ENCODE data around the gene SYTL2. TPM values are rescaled to one million over a fixed set of nuclear protein-coding genes. Genes with fewer than 3 reads are reported as not detected.

SYTL2 gene
- total RNA-seq, 4 donors from 2014 or later, result 140 to 1,280 (median 344) TPM

DNA sequence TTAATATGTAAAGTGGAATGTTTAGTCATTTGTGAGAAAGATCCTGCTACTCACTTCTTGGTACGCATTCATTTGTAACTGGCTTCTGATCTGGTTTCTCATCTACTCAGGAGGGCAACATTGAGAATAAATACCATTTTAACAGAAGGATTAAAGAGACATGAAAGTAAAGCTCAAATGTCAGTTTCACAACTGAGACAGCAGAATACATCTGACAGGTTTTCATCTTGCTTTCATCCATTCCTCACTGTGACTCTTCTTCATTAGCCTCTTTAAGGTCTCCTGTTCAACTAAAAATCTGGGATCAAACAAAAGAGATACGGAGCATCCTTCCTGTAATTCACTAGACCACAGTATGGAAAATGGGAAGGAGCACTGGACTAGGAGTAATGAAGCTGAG is 93.5 kb downstream of the SYTL2 start:
- Histone ChIP-seq H3K4me3 (no peak overlapping the region), H3K27ac (no peak overlapping the region), H3K9me3 (no peaks in the 10 kb centered on the region), H3K36me3 (no peaks in the 10 kb centered on the region), H3K27me3 (no peaks in the 10 kb centered on the region), H3K4me1 (no peaks in the 10 kb centered on the region)
- no peak for DNase-seq
- intact Hi-C loops (cut with DNase I; ENCODE audit: low total_unique reads) (no loop called here), in situ Hi-C loops (cut with MboI; ENCODE audit: low pct_ligation_motif_present in 1 of 4, low pct_unique_long_range_greater_than_20kb in 1 of 4, low sequenced_read_pairs in 3 of 4) (no loop called here)
- TF ChIP-seq, protein P1, sequence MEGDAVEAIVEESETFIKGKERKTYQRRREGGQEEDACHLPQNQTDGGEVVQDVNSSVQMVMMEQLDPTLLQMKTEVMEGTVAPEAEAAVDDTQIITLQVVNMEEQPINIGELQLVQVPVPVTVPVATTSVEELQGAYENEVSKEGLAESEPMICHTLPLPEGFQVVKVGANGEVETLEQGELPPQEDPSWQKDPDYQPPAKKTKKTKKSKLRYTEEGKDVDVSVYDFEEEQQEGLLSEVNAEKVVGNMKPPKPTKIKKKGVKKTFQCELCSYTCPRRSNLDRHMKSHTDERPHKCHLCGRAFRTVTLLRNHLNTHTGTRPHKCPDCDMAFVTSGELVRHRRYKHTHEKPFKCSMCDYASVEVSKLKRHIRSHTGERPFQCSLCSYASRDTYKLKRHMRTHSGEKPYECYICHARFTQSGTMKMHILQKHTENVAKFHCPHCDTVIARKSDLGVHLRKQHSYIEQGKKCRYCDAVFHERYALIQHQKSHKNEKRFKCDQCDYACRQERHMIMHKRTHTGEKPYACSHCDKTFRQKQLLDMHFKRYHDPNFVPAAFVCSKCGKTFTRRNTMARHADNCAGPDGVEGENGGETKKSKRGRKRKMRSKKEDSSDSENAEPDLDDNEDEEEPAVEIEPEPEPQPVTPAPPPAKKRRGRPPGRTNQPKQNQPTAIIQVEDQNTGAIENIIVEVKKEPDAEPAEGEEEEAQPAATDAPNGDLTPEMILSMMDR (IDR thresholded peaks at IDR 0.05), result no peak
- TF ChIP-seq POLR2AphosphoS5 (IDR thresholded peaks at IDR 0.05) (no peak), POLR2A (IDR thresholded peaks at IDR 0.05) (no peak), EP300 (IDR thresholded peaks at IDR 0.05; ENCODE audit: low read depth) (no peak)
- 79 to 87% methylated on average over 2 of the region's 2 CpGs for WGBS, 2 donors (ENCODE audit: low coverage in 1 of 2)

DNA sequence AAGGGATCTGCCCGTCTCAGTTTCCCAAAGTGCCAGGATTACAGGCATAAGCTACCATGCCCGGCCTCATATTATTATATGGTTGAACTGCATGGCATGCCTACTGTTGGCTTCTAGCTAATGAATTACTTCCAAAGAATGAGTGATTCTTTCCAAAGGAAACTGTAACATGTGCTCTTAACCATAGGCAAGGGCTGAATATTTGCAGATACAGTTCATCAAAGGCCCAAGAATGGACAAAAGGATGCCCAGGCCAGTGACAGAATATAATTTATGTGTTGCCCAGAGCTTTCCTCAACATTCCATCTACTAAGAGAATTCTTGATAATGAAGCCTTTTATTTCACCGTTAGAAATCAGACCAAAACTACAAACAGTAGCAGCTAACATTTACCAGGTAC is 98.0 kb downstream of the SYTL2 start:
- Histone ChIP-seq H3K4me1 (peaks cover 0 to 3% (median 0%) of the 10 kb centered on the region in 4 donors), H3K27ac (no peak overlapping the region), H3K9me3 (no peaks in the 10 kb centered on the region), H3K36me3 (no peaks in the 10 kb centered on the region), H3K4me3 (no peak overlapping the region), H3K27me3 (no peaks in the 10 kb centered on the region)
- TF ChIP-seq POLR2A (IDR thresholded peaks at IDR 0.05), result no peak
- TF ChIP-seq POLR2AphosphoS5 (IDR thresholded peaks at IDR 0.05), result no peak
- TF ChIP-seq, protein P1 (IDR thresholded peaks at IDR 0.05), result no peak
- TF ChIP-seq EP300 (IDR thresholded peaks at IDR 0.05; ENCODE audit: low read depth), result no peak
- 86 to 90% methylated on average over 1 to 3 of the region's 3 CpGs for WGBS, 2 donors (ENCODE audit: low coverage in 1 of 2)
- in situ Hi-C loops (cut with MboI; ENCODE audit: low pct_ligation_motif_present in 1 of 4, low pct_unique_long_range_greater_than_20kb in 1 of 4, low sequenced_read_pairs in 3 of 4), result no loop called here
- intact Hi-C loops (cut with DNase I; ENCODE audit: low total_unique reads), result no loop called here
- no peak for DNase-seq

DNA sequence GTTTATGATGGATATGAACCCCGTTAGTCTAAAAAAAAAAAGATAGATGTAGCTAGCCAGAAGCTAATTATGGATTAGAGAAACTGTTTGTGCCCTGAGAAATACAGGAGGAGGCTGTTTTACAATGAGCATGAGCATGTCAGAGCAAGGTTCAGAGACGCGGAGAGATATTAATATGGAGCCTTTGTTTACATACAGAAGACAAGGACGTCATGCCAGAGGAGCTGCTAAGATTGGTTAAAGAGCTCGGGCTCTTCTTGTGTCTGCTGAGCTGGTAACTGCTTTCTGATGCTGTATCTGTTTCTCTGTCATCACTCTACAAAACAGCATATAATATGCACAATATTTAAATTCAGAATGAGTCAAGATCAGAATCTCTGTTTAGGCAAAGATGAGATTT is 100.0 kb downstream of the SYTL2 start:
- Histone ChIP-seq H3K36me3 (no peaks in the 10 kb centered on the region), H3K27ac (no peak overlapping the region), H3K4me3 (no peak overlapping the region), H3K4me1 (peaks cover 0 to 3% (median 0%) of the 10 kb centered on the region in 4 donors), H3K27me3 (no peaks in the 10 kb centered on the region), H3K9me3 (no peaks in the 10 kb centered on the region)
- WGBS, 2 donors (ENCODE audit: low coverage in 1 of 2), result 28 to 33% methylated on average over 5 of the region's 5 CpGs
- intact Hi-C loops (cut with DNase I; ENCODE audit: low total_unique reads) (no loop called here), in situ Hi-C loops (cut with MboI; ENCODE audit: low pct_ligation_motif_present in 1 of 4, low pct_unique_long_range_greater_than_20kb in 1 of 4, low sequenced_read_pairs in 3 of 4) (no loop called here)
- TF ChIP-seq POLR2A (IDR thresholded peaks at IDR 0.05) (no peak), POLR2AphosphoS5 (IDR thresholded peaks at IDR 0.05) (no peak), EP300 (IDR thresholded peaks at IDR 0.05; ENCODE audit: low read depth) (no peak)
- TF ChIP-seq, protein P1 (IDR thresholded peaks at IDR 0.05), result no peak
- DNase-seq, result no peak

DNA sequence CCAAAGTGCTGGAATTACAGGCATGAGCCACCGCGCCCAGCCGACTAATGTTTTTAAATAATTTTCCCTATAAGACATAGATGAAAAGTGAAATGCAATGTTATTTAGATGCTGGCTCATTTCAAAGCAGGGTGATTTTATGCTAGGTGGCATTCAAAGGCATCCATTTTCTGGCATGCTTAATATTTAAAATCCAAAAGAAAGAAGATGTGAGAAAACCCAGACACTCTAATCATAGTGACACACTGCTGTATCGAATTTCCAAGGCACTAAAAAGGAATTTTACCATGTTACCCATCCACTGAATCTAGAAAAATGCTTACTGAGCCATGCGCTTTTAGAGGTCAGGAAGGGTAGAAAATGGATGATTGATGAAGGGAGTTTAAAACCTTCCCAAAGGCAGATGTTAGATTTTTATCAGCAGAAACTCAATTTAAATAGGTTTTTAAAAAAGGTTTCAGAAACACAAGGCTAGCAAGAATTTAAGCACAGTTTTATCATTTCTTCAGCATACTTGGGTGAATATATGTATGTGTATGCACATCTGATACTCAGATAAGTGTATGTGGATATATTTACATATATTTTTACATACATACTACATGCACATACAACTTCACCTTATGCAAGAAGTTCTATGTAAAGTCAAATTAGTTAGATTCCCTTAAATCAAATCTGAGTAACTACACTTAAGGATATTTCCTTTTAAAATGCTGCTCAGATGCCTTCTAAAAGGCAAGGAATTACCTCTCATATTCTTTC is 100.8 kb downstream of the SYTL2 start:
- Histone ChIP-seq H3K4me1 (peaks cover 0 to 3% (median 0%) of the 10 kb centered on the region in 4 donors), H3K27me3 (no peaks in the 10 kb centered on the region), H3K9me3 (no peaks in the 10 kb centered on the region), H3K27ac (no peak overlapping the region), H3K4me3 (no peak overlapping the region), H3K36me3 (no peaks in the 10 kb centered on the region)
- in situ Hi-C loops (cut with MboI; ENCODE audit: low pct_ligation_motif_present in 1 of 4, low pct_unique_long_range_greater_than_20kb in 1 of 4, low sequenced_read_pairs in 3 of 4), result no loop called here
- WGBS, 2 donors (ENCODE audit: low coverage in 1 of 2), result 74 to 90% methylated on average over 2 to 5 of the region's 5 CpGs
- intact Hi-C loops (cut with DNase I; ENCODE audit: low total_unique reads), result no loop called here
- no peak for DNase-seq
- TF ChIP-seq POLR2A (IDR thresholded peaks at IDR 0.05), result no peak
- no peak for TF ChIP-seq EP300 (IDR thresholded peaks at IDR 0.05; ENCODE audit: low read depth)
- TF ChIP-seq, protein P1 (IDR thresholded peaks at IDR 0.05), result no peak
- TF ChIP-seq POLR2AphosphoS5 (IDR thresholded peaks at IDR 0.05), result no peak
